SK-N-SH (cell line): ENCODE results near the gene TSPAN16. TPM values are rescaled to one million over a fixed set of nuclear protein-coding genes. Genes with fewer than 3 reads are reported as not detected.

Source experiments
- CTCF ChIA-PET: fragments of 300-600, 350-600 bp; formaldehyde crosslinking; extraction: SDS; loops from one replicate; lab custom pipeline; 2021; lab: Yijun Ruan, JAX
- POLR2A ChIA-PET: fragments of 350-600 bp; sonication (Branson Sonifier 250); formaldehyde crosslinking; extraction: SDS; loops from one replicate; lab custom pipeline; 2020; ENCODE audit warnings: antibody characterized with exemption, inconsistent platforms; lab: Yijun Ruan, JAX
- DNase-seq: peaks from one replicate; pipeline ENCODE4 v3.0.0; 2012
- H2AFZ ChIP-seq: fragments of 200-600 bp; sonication (generic); 2 replicates; pipeline ENCODE4 v1.8.1; 2016; ENCODE audit warnings: antibody characterized with exemption, mild to moderate bottlenecking, low read depth
- H3F3A ChIP-seq: fragments of 200-600 bp; sonication (generic); replicated peaks from 2 replicates; pipeline ENCODE3; 2016; ENCODE audit warnings: antibody characterized with exemption, mild to moderate bottlenecking; ENCODE audit not compliant: insufficient read depth
- H3K27ac ChIP-seq, 2 experiments: fragments of 200-500 bp in 1 of 2; fragments of 200-600 bp in 1 of 2; sonication (Bioruptor generic) in 1 of 2; sonication (generic), shearing (Covaris generic) in 1 of 2; 2 replicates each; pipeline versions ENCODE4 v1.5.1 to v1.6.1; 2014 to 2016; ENCODE audit warnings: low read depth in 2 of 2, inconsistent platforms in 1 of 2, low read length in 1 of 2, mild to moderate bottlenecking in 1 of 2, mixed read lengths in 1 of 2
- H3K27me3 ChIP-seq: fragments of 200-600 bp; sonication (generic), shearing (Covaris generic); 2 replicates; pipeline ENCODE4 v1.6.1; 2016; ENCODE audit warnings: mixed run types; ENCODE audit not compliant: insufficient read depth
- H3K36me3 ChIP-seq, 2 experiments: fragments of 200-500 bp in 1 of 2; fragments of 200-600 bp in 1 of 2; sonication (Bioruptor generic) in 1 of 2; sonication (generic) in 1 of 2; replicated peaks in 1 of 2; 2 replicates each; pipeline versions ENCODE3 to v1.5.1; 2014 to 2016; ENCODE audit warnings: low read length in 1 of 2, mild to moderate bottlenecking in 1 of 2; ENCODE audit not compliant: insufficient read depth in 2 of 2, control insufficient read depth in 1 of 2
- H3K4me1 ChIP-seq, 2 experiments: fragments of 200-500 bp in 1 of 2; fragments of 200-600 bp in 1 of 2; sonication (Bioruptor generic) in 1 of 2; sonication (generic), shearing (Covaris generic) in 1 of 2; 2 replicates each; pipeline versions ENCODE4 v1.5.1 to v1.6.1; 2014 to 2016; ENCODE audit warnings: low read depth in 1 of 2, low read length in 1 of 2, mixed run types in 1 of 2; ENCODE audit not compliant: insufficient read depth in 2 of 2, control insufficient read depth in 1 of 2
- H3K4me2 ChIP-seq: fragments of 200-600 bp; sonication (generic), shearing (Covaris generic); 2 replicates; pipeline ENCODE4 v1.6.1; 2017; ENCODE audit warnings: mixed run types
- H3K4me3 ChIP-seq, 2 experiments: fragments of 200-500 bp in 1 of 2; fragments of 200-600 bp in 1 of 2; sonication (Bioruptor generic) in 1 of 2; sonication (generic), shearing (Covaris generic) in 1 of 2; 2 replicates each; pipeline versions ENCODE4 v1.5.1 to v1.8.1; 2014 to 2016; ENCODE audit warnings: low read depth in 2 of 2, inconsistent platforms in 1 of 2, low read length in 1 of 2, mild to moderate bottlenecking in 1 of 2, mixed read lengths in 1 of 2, moderate library complexity in 1 of 2
- H3K79me2 ChIP-seq: fragments of 200-600 bp; sonication (generic); 2 replicates; pipeline ENCODE4 v1.8.1; 2017; ENCODE audit warnings: mild to moderate bottlenecking; ENCODE audit not compliant: insufficient read depth
- H3K9ac ChIP-seq: fragments of 200-600 bp; sonication (generic); 2 replicates; pipeline ENCODE4 v1.6.1; 2017; ENCODE audit warnings: mixed run types
- H3K9me2 ChIP-seq: fragments of 200-600 bp; sonication (generic); 2 replicates; pipeline ENCODE4 v1.6.1; 2017; ENCODE audit warnings: mixed run types
- H3K9me3 ChIP-seq: fragments of 200-600 bp; sonication (generic); 2 replicates; pipeline ENCODE4 v1.6.1; 2017; ENCODE audit warnings: mixed run types, mild to moderate bottlenecking, moderate library complexity
- H4K20me1 ChIP-seq: fragments of 200-600 bp; sonication (generic); 2 replicates; pipeline ENCODE4 v1.6.1; 2017; ENCODE audit warnings: mild to moderate bottlenecking, mixed run types; ENCODE audit not compliant: insufficient read depth
- CTCF ChIP-seq: fragments of 200-600 bp; sonication (generic); IDR thresholded peaks from 2 replicates; pipeline ENCODE4 v1.6.1; 2017; ENCODE audit warnings: antibody characterized with exemption, mild to moderate bottlenecking, moderate library complexity
- FOSL2 ChIP-seq: IDR thresholded peaks from 2 replicates; pipeline ENCODE4 v1.4.0; 2012; ENCODE audit warnings: low read depth, mild to moderate bottlenecking, moderate library complexity, borderline replicate concordance
- IRF3 ChIP-seq: fragments of 150-350 bp; IDR thresholded peaks from 2 replicates; pipeline ENCODE4 v1.6.1; 2016; ENCODE audit warnings: mild to moderate bottlenecking, low read depth, low read length
- MEF2A ChIP-seq: IDR thresholded peaks from 2 replicates; pipeline ENCODE4 v1.4.0; 2012; ENCODE audit warnings: low read depth, borderline replicate concordance
- MXI1 ChIP-seq: IDR thresholded peaks from 2 replicates; pipeline ENCODE4 v1.6.1; 2012; ENCODE audit warnings: mild to moderate bottlenecking, low read depth, low read length, improper control_type of control experiment
- NFIC ChIP-seq: IDR thresholded peaks from 2 replicates; pipeline ENCODE4 v1.4.0; 2012; ENCODE audit warnings: borderline replicate concordance
- NRF1 ChIP-seq: IDR thresholded peaks from 2 replicates; pipeline ENCODE4 v1.6.1; 2012; ENCODE audit warnings: low read depth, mild to moderate bottlenecking, low read length
- RAD21 ChIP-seq: IDR thresholded peaks from 2 replicates; pipeline ENCODE4 v1.6.1; 2012; ENCODE audit warnings: mild to moderate bottlenecking, low read length
- RFX5 ChIP-seq: IDR thresholded peaks from 2 replicates; pipeline ENCODE4 v1.6.1; 2012; ENCODE audit warnings: mild to moderate bottlenecking, improper control_type of control experiment, low read length
- RXRA ChIP-seq: IDR thresholded peaks from 2 replicates; pipeline ENCODE4 v1.4.0; 2012; ENCODE audit warnings: low read depth, mild to moderate bottlenecking, borderline replicate concordance
- YY1 ChIP-seq: IDR thresholded peaks from 2 replicates; pipeline ENCODE4 v1.4.0; 2012; ENCODE audit warnings: low read depth, mild to moderate bottlenecking
- WGBS: methylation state at CpG from one replicate; pipeline ENCODE4 v1.1.6; 2017; ENCODE audit warnings: low lambda C conversion rate; 5-methylcytosine and 5-hydroxymethylcytosine counted together
- polyA plus RNA-seq, 3 experiments: library from polyadenylated mRNA; depleted of rRNA; stranded (reverse); fragments of >200 nt; gene quantifications; 2 replicates each; pipeline ENCODE4 v1.2.3, GENCODE V29; 2012
- TF ChIP-seq, protein P1 (sequence below): fragments of 150-350 bp; IDR thresholded peaks from 2 replicates; pipeline ENCODE4 v1.6.1; 2017; ENCODE audit warnings: antibody characterized with exemption, low read length, low read depth, borderline replicate concordance

Gene TSPAN16
- polyA plus RNA-seq, 1 of the 3 experiments (the other 2 are of a cell fraction): not detected

DNA sequence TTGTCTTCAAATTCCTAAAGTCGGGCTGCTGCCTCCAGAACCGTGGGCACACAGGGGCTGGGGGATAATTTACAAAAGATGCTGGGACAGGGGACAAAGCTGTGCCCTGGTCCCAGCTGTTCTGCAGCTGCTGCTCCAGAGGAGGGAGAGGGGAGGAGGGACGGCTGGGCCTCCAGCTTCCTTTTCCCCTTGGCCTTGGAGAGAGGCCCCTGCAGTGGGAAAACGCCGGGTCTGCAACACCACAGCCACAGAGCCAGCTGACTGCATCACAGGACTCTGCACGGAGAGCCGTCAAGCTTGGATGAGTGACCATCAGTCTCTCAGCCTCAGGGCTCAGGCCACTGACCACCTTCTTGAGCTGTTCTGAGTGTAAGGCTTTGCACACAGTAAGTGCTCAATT, 39.8 kb upstream of the TSPAN16 start:
- no peak for TF ChIP-seq MXI1
- TF ChIP-seq RFX5: no peak
- TF ChIP-seq NRF1: no peak
- TF ChIP-seq MEF2A: no peak
- TF ChIP-seq CTCF: no peak
- no peak for TF ChIP-seq YY1
- no peak for TF ChIP-seq RAD21
- TF ChIP-seq NFIC: no peak
- no peak for TF ChIP-seq IRF3
- peak; percentile 55 for DNase-seq
- Histone ChIP-seq H3F3A (no peaks in the 10 kb centered on the region), H3K4me3 (no peak overlapping the region), H3K36me3 (peaks cover 5 to 9% of the 10 kb centered on the region in 2 experiments), H4K20me1 (no peaks in the 10 kb centered on the region), H3K9ac (no peak overlapping the region), H3K27ac (no peak overlapping the region), H3K9me3 (no peaks in the 10 kb centered on the region), H3K9me2 (no peaks in the 10 kb centered on the region), H3K27me3 (no peaks in the 10 kb centered on the region), H3K4me1 (no peaks in the 10 kb centered on the region; a peak in 1 of 4 replicates), H2AFZ (no peak overlapping the region), H3K79me2 (no peaks in the 10 kb centered on the region), H3K4me2 (no peak overlapping the region)
- ChIA-PET CTCF (interaction anchor here (0.6 to 6.6 kb wide), 6 partner anchors 10 to 226 kb away, joined by 3 to 48 read pairs (median 3); no protein-coding TSS in a partner anchor), POLR2A (no interaction called here)
- 54% methylated on average over 2 of the region's 7 CpGs for WGBS

DNA sequence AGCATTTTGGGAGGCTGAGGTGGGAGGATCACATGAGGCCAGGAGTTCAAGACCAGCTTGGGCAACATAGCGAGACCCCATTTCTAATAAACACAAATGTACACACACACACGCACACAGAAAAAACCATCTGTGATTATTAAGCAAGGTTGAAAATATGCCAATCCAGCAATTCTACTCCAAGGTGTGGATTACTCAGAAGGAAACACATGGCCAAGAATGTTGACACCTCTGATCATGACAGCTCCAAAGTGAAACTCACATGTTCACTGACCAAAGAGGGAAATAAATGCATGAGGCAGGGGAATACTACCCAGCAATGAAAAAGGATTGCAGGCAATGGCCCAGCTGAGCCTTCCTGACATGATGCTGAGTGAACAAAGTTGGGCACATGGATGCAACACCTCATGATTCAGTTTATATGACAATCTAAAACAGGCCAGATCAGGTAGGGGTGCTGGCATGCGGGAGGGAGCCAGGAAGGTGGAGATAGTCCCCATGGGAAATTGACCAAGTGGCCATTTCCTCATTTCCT, 38.0 kb upstream of the TSPAN16 start:
- Histone ChIP-seq H3K27me3 (no peaks in the 10 kb centered on the region), H3K9me3 (no peaks in the 10 kb centered on the region), H3K27ac (no peak overlapping the region), H3K4me3 (no peak overlapping the region), H3K79me2 (no peaks in the 10 kb centered on the region), H3F3A (no peaks in the 10 kb centered on the region), H3K9ac (no peak overlapping the region), H4K20me1 (no peaks in the 10 kb centered on the region), H3K9me2 (no peaks in the 10 kb centered on the region), H3K36me3 (no peaks in the 10 kb centered on the region), H3K4me1 (peaks cover 0 to 4% of the 10 kb centered on the region in 2 experiments; a peak in 1 of 4 replicates), H2AFZ (no peak overlapping the region), H3K4me2 (no peak overlapping the region)
- TF ChIP-seq RXRA (no peak), FOSL2 (no peak)
- TF ChIP-seq, protein P1, sequence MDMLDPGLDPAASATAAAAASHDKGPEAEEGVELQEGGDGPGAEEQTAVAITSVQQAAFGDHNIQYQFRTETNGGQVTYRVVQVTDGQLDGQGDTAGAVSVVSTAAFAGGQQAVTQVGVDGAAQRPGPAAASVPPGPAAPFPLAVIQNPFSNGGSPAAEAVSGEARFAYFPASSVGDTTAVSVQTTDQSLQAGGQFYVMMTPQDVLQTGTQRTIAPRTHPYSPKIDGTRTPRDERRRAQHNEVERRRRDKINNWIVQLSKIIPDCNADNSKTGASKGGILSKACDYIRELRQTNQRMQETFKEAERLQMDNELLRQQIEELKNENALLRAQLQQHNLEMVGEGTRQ: no peak
- CTCF ChIA-PET: interaction anchor here (0.6 to 1.6 kb wide), 2 partner anchors 15 to 35 kb away, joined by 3 to 6 read pairs; no protein-coding TSS in a partner anchor
- WGBS: 94% methylated on average over 3 of the region's 3 CpGs
- POLR2A ChIA-PET: no interaction called here
- no peak for DNase-seq
